Type B pancreatic cell (in vitro differentiated cells): ENCODE measurements around the gene OR1F1. TPM values are rescaled to one million over a fixed set of nuclear protein-coding genes. Genes with fewer than 3 reads are reported as not detected.
A peak's percentile ranks its signal among the peaks of the same experiment; 100 is the strongest.
"Not testable (repeated sequence)": the region's sequence is repeated elsewhere in the genome, so short reads cannot be mapped to it uniquely, and the experiment has no call there.

Source experiments
- DNase-seq: peaks from one replicate; pipeline ENCODE4 v3.0.0; 2021; ENCODE audit warnings: mixed read lengths; ENCODE audit not compliant: unreplicated experiment; ENCODE audit errors: extremely low spot score
- H3K27ac Mint-ChIP-seq: 2 replicates; pipeline ENCODE4 v1.8.0; 2021; ENCODE audit warnings: mild to moderate bottlenecking, mixed read lengths
- H3K27me3 Mint-ChIP-seq: 2 replicates; pipeline ENCODE4 v1.8.0; 2021; ENCODE audit warnings: mixed read lengths
- H3K36me3 Mint-ChIP-seq: 2 replicates; pipeline ENCODE4 v1.8.0; 2021; ENCODE audit warnings: mixed read lengths
- H3K4me1 Mint-ChIP-seq: one replicate; pipeline ENCODE4 v1.8.0; 2021; ENCODE audit warnings: mixed read lengths; ENCODE audit not compliant: unreplicated experiment
- H3K4me3 Mint-ChIP-seq: 2 replicates; pipeline ENCODE4 v1.8.0; 2021; ENCODE audit warnings: mild to moderate bottlenecking, mixed read lengths
- H3K9me3 Mint-ChIP-seq: 2 replicates; pipeline ENCODE4 v1.8.0; 2021; ENCODE audit warnings: mixed read lengths
- CTCF ChIP-seq: fragments of 200-600 bp; sonication (generic); conservative IDR thresholded peaks from 2 replicates; pipeline ENCODE4 v1.5.0; 2021; ENCODE audit warnings: antibody characterized with exemption, mild to moderate bottlenecking
- total RNA-seq: library from RNA; stranded (reverse); gene quantifications from 2 replicates; pipeline ENCODE4 v1.2.1, GENCODE V29; 2021; ENCODE audit warnings: low replicate concordance

The OR1F1 gene
- total RNA-seq, 1 donor from 2014 or later = 0.34 TPM

DNA sequence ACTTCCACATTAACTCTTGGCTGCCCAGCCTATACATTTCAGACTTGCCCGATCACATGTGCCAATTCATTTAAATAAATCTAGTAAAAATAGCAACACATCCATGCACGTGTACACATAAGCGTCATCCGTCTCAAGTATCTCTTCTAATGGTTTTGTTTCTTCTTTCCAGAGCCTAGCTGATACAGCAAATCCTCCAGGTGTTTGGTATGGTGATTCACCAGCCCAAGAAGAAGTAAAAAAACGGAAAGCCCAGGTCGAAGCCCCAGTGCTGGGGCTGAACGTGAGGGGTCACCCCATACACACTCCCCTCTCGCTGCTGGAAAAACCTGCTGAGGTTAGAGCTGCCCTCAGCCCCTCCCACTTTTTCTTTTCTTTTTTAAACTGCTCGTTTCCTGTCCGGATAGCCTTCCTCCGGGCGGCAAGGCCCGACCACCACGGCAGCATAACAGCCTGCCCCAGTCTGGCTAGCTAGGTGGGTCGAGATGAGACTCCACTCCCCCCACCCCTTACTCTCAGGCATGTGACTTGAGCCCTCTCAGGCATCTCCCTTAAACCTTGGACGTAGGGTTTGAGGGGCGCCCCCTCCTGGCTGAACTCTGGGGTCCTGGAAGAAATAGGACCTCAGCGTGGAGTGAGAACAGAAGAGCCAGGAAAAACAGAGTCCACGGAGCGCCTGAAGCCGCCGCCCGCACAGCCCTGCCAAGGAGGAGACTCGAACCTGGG lies 13.9 kb upstream of the OR1F1 start:
- peak overlapping the region; percentile 67 for H3K4me3 Mint-ChIP-seq
- no peaks in the 10 kb centered on the region for H3K9me3 Mint-ChIP-seq
- H3K27me3 Mint-ChIP-seq = peaks cover 93% of the 10 kb centered on the region
- no peaks in the 10 kb centered on the region for H3K36me3 Mint-ChIP-seq
- peak; percentile 75 for TF ChIP-seq CTCF
- H3K4me1 Mint-ChIP-seq = peaks cover 9% of the 10 kb centered on the region
- H3K27ac Mint-ChIP-seq = peak overlapping the region; percentile 45
- DNase-seq = no peak

DNA sequence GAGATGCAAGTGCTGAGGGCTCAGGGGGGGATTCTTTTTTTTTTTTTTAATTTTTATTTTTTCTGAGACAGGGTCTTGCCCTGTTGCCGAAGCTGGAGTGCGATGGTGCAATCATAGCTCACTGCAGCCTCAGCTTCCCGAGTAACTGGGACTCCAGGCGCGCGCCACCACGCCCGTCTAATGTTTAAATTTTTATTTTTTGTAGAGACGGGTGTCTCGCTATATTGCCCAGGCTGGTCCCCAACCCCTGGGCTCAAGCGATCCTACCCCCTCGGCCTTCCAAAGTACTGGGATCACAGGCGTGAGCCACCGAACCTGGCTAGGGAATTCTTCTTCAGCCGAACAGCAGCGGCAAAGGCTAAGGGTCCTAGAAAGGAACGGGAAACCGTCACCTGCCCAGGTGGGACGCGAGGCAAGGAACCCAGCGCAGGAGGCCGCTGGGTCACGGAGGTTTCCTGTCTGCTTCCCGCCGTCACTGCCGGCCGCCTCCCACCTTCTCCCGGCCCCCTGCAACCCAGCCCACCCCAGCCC lies 13.3 kb upstream of the OR1F1 start:
- Mint-ChIP-seq H3K27me3 (peaks cover 93% of the 10 kb centered on the region), H3K36me3 (no peaks in the 10 kb centered on the region), H3K4me3 (peak overlapping the region; percentile 67), H3K9me3 (no peaks in the 10 kb centered on the region), H3K27ac (no peak overlapping the region), H3K4me1 (peaks cover 9% of the 10 kb centered on the region)
- no peak for DNase-seq
- TF ChIP-seq CTCF = no peak

- Mint-ChIP-seq H3K4me1 (peaks cover 9% of the 10 kb centered on the region), H3K27me3 (peaks cover 93% of the 10 kb centered on the region), H3K9me3 (no peaks in the 10 kb centered on the region), H3K27ac (no peak overlapping the region), H3K4me3 (peak overlapping the region; percentile 34), H3K36me3 (no peaks in the 10 kb centered on the region)
- DNase-seq = no peak
- TF ChIP-seq CTCF = no peak
These were observed 12.6 kb upstream of the OR1F1 start for GRCh38 chr16:3175157-3176093.

- H3K9me3 Mint-ChIP-seq = no peaks in the 10 kb centered on the region
- no peak for DNase-seq
- no peaks in the 10 kb centered on the region for H3K36me3 Mint-ChIP-seq
- peaks cover 17% of the 10 kb centered on the region for H3K4me1 Mint-ChIP-seq
- H3K27ac Mint-ChIP-seq = no peak overlapping the region
- TF ChIP-seq CTCF = no peak
- H3K4me3 Mint-ChIP-seq = no peak overlapping the region
- H3K27me3 Mint-ChIP-seq = peaks cover 99% of the 10 kb centered on the region
These were observed 8.4 kb upstream of the OR1F1 start for GRCh38 chr16:3179651-3180050.

DNA sequence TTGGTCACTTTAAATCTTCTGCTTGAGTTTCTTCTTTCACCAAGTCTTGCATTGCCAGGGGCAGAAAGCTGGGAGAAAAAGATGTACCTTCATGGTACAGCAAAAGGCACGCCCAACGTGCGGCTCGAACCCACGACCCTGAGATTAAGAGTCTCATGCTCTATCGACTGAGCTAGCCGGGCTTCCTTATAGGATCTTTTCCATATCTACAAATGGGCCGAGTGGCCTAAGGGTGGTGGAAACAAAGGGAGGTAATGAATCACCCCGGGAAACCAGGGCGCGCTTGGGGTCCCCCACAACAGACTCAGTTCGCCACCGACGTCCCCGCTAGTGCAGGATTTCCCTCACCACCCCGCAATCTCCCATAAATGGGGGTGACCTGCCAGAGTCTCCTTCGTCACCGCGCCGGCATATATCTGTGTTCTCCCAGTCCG lies 7.5 kb upstream of the OR1F1 start:
- Mint-ChIP-seq H3K4me3 (no peak overlapping the region), H3K9me3 (no peaks in the 10 kb centered on the region), H3K27ac (no peak overlapping the region), H3K36me3 (no peaks in the 10 kb centered on the region), H3K27me3 (peaks cover 94% of the 10 kb centered on the region), H3K4me1 (peaks cover 17% of the 10 kb centered on the region)
- no peak for DNase-seq
- no peak for TF ChIP-seq CTCF

DNA sequence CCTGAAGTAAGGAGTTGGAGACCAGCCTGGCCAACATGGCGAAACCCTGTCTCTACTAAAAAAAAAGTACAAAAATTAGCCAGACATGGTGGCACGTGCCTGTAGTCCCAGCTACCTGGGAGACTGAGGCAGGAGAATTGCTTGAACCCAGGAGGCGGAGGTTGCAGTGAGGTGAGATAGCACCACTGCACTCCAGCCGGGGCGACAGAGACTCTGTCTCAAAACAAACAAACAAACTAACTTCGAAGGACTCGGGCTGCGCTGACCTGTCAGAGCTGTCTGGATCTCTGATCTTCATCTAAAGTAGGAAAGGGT lies 5.8 kb upstream of the OR1F1 start:
- not testable (repeated sequence) for DNase-seq, H3K9me3 Mint-ChIP-seq, H3K36me3 Mint-ChIP-seq
- peak overlapping the region; percentile 83 for H3K27ac Mint-ChIP-seq
- H3K27me3 Mint-ChIP-seq = peaks cover 94% of the 10 kb centered on the region
- H3K4me1 Mint-ChIP-seq = peaks cover 17% of the 10 kb centered on the region
- peak overlapping the region; percentile 91 for H3K4me3 Mint-ChIP-seq
